GM21390 (cell line): ENCODE results near the gene RHOT2.
A peak's percentile ranks its signal among the peaks of the same experiment; 100 is the strongest.

Source experiments
- ATAC-seq: cut with Tn5 transposase; IDR thresholded peaks from one replicate; pipeline ENCODE4 v1.9.1; 2021; ENCODE audit not compliant: unreplicated experiment

Gene RHOT2

GRCh38 chr16:669666-670065 is 1.7 kb downstream of the RHOT2 start:
- ATAC-seq = no peak

- ATAC-seq = no peak
Observed at GRCh38 chr16:670485-671352, 2.8 kb downstream of the RHOT2 start.

- no peak for ATAC-seq
Observed at GRCh38 chr16:671353-672131, 3.6 kb downstream of the RHOT2 start.

- ATAC-seq = no peak
Observed at GRCh38 chr16:672371-672770, 4.4 kb downstream of the RHOT2 start.

GRCh38 chr16:672851-673250 is 4.9 kb downstream of the RHOT2 start:
- ATAC-seq = no peak

- ATAC-seq = no peak
Observed at GRCh38 chr16:673399-673991, 5.6 kb downstream of the RHOT2 start.

GRCh38 chr16:674214-674881 is 6.4 kb downstream of the RHOT2 start:
- ATAC-seq = no peak

GRCh38 chr16:674968-675883 is 7.3 kb downstream of the RHOT2 start, which contains the start of gene RHBDL1:
Gene RHBDL1, plus strand, starts transcription at chr16:675671. Its CDS starts 120 bp downstream, at chr16:675791.
- no peak for ATAC-seq

GRCh38 chr16:675884-676564 is 8.1 kb downstream of the RHOT2 start:
- ATAC-seq = no peak

- ATAC-seq = no peak
Observed at GRCh38 chr16:676565-676902, 8.6 kb downstream of the RHOT2 start.

GRCh38 chr16:676913-677312 is 9.0 kb downstream of the RHOT2 start:
- no peak for ATAC-seq

GRCh38 chr16:677316-678190 is 9.6 kb downstream of the RHOT2 start:
- no peak for ATAC-seq

GRCh38 chr16:678209-678857 is 10.4 kb downstream of the RHOT2 start:
- ATAC-seq = no peak

- no peak for ATAC-seq
Observed at GRCh38 chr16:678858-679813, 11.2 kb downstream of the RHOT2 start.

- peak; percentile 37 for ATAC-seq
Observed at GRCh38 chr16:679814-680624, 12.1 kb downstream of the RHOT2 start, which contains the start of gene STUB1. Gene STUB1, plus strand, starts transcription at chr16:680410. Its CDS starts 116 bp downstream, at chr16:680526.

GRCh38 chr16:680625-680945 is 12.7 kb downstream of the RHOT2 start:
- no peak for ATAC-seq
